GM12892 (cell line): ENCODE measurements around the gene PPARD.

Experiments
- POLR2A ChIP-seq: IDR thresholded peaks from 2 replicates; pipeline ENCODE4 v1.6.1; 2011; ENCODE audit warnings: low read depth, low read length, control low read depth
- POLR2AphosphoS5 ChIP-seq: IDR thresholded peaks from 2 replicates; pipeline ENCODE4 v1.6.1; 2011; ENCODE audit warnings: low read depth, low read length, control low read depth

- TF ChIP-seq POLR2A (no peak), POLR2AphosphoS5 (no peak)
Measured at GRCh38 chr6:35427435-35427834, 85.1 kb downstream of the PPARD start.
